Testis (tissue), 2 donors: ENCODE results near the gene ZNF644.

ENCODE experiments used
- POLR2A ChIP-seq: fragments of 450-650 bp; IDR thresholded peaks from one replicate; pipeline ENCODE4 v1.6.1; 2017; ENCODE audit warnings: antibody characterized with exemption, mild to moderate bottlenecking, moderate library complexity
- TF ChIP-seq, protein P1 (sequence below), 3 experiments: fragments of 450-650 bp in 2 of 3; fragments of 200-600 bp in 1 of 3; sonication (generic) in 1 of 3; IDR thresholded peaks; one replicate each; pipeline ENCODE4 v1.5.1; 2016 to 2019; ENCODE audit warnings: antibody characterized with exemption in 3 of 3, mild to moderate bottlenecking in 2 of 3, moderate library complexity in 1 of 3

GRCh38 chr1:91032349-91032748 lies 10.5 kb upstream of the ZNF644 start:
- TF ChIP-seq, protein P1, sequence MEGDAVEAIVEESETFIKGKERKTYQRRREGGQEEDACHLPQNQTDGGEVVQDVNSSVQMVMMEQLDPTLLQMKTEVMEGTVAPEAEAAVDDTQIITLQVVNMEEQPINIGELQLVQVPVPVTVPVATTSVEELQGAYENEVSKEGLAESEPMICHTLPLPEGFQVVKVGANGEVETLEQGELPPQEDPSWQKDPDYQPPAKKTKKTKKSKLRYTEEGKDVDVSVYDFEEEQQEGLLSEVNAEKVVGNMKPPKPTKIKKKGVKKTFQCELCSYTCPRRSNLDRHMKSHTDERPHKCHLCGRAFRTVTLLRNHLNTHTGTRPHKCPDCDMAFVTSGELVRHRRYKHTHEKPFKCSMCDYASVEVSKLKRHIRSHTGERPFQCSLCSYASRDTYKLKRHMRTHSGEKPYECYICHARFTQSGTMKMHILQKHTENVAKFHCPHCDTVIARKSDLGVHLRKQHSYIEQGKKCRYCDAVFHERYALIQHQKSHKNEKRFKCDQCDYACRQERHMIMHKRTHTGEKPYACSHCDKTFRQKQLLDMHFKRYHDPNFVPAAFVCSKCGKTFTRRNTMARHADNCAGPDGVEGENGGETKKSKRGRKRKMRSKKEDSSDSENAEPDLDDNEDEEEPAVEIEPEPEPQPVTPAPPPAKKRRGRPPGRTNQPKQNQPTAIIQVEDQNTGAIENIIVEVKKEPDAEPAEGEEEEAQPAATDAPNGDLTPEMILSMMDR (IDR thresholded peaks at IDR 0.05): no peak
- no peak for TF ChIP-seq POLR2A
